Caco-2 (cell line): ENCODE measurements around the gene TGM5. TPM values are rescaled to one million over a fixed set of nuclear protein-coding genes. Genes with fewer than 3 reads are reported as not detected.
"Not testable (repeated sequence)": the region's sequence is repeated elsewhere in the genome, so short reads cannot be mapped to it uniquely, and the experiment has no call there.

Experiments used
- BruUV-seq: library from RNA; stranded (reverse); fragments of 400-500 nt; replicated peaks from 2 replicates; lab custom pipeline; 2021; lab: Mats Ljungman, UMichigan
- CTCF ChIA-PET: fragments of 300-600 bp; sonication (Branson Sonifier 250); formaldehyde crosslinking; loops from one replicate; lab custom pipeline; 2022; ENCODE audit warnings: antibody characterized with exemption; lab: Charles Lee
- POLR2A ChIA-PET: fragments of 300-600 bp; sonication (Branson Sonifier 250); formaldehyde crosslinking; loops from one replicate; lab custom pipeline; 2022; ENCODE audit warnings: antibody characterized with exemption; lab: Charles Lee
- DNase-seq, 2 experiments: peaks; one replicate each; pipeline versions ENCODE4 v3.0.0 to v3.0.0-alpha.2; 2020 to 2022
- H3K27me3 ChIP-seq: replicated peaks from 2 replicates; pipeline ENCODE4 v1.6.0; 2011; ENCODE audit warnings: low read length; ENCODE audit not compliant: control insufficient read depth, insufficient read depth
- H3K36me3 ChIP-seq: 2 replicates; pipeline ENCODE4 v1.5.1; 2011; ENCODE audit warnings: low read length; ENCODE audit not compliant: control insufficient read depth, insufficient read depth
- H3K4me1 ChIP-seq: fragments of 250-450 bp; sonication (Bioruptor Pico); 2 replicates; pipeline ENCODE4 v1.5.1; 2020; ENCODE audit warnings: mild to moderate bottlenecking
- H3K4me3 ChIP-seq: 2 replicates; pipeline ENCODE4 v1.5.1; 2011; ENCODE audit warnings: low read depth, mild to moderate bottlenecking, control low read depth, low read length
- H3K9me3 ChIP-seq: fragments of 250-450 bp; sonication (Bioruptor Pico); 2 replicates; pipeline ENCODE4 v1.5.1; 2020; ENCODE audit warnings: mild to moderate bottlenecking, moderate library complexity
- H3K27ac Mint-ChIP-seq: one replicate; pipeline ENCODE4 v1.8.0; 2022; ENCODE audit warnings: mixed read lengths; ENCODE audit not compliant: unreplicated experiment
- H3K27me3 Mint-ChIP-seq: one replicate; pipeline ENCODE4 v1.8.0; 2022; ENCODE audit warnings: mixed read lengths; ENCODE audit not compliant: insufficient read depth, unreplicated experiment
- H3K36me3 Mint-ChIP-seq: one replicate; pipeline ENCODE4 v1.8.0; 2022; ENCODE audit warnings: mild to moderate bottlenecking, mixed read lengths; ENCODE audit not compliant: insufficient read depth, unreplicated experiment
- H3K4me1 Mint-ChIP-seq: one replicate; pipeline ENCODE4 v1.8.0; 2022; ENCODE audit warnings: low read depth, mixed read lengths; ENCODE audit not compliant: unreplicated experiment
- H3K4me3 Mint-ChIP-seq: one replicate; pipeline ENCODE4 v1.8.0; 2022; ENCODE audit warnings: mild to moderate bottlenecking, moderate library complexity, mixed read lengths; ENCODE audit not compliant: unreplicated experiment
- H3K9me3 Mint-ChIP-seq: one replicate; pipeline ENCODE4 v1.8.0; 2022; ENCODE audit warnings: mixed read lengths; ENCODE audit not compliant: unreplicated experiment
- intact Hi-C: fragments of 100-400 bp; cut with micrococcal nuclease; formaldehyde crosslinking; loops from one replicate; pipeline ENCODE4 v1.10.0; 2022; ENCODE audit not compliant: unreplicated experiment
- total RNA-seq: library from RNA; stranded (reverse); gene quantifications from 2 replicates; pipeline ENCODE4 v1.2.3, GENCODE V29; 2022
- TF ChIP-seq, protein P1 (sequence below), 2 experiments: fragments of 200-600 bp in 1 of 2; IDR thresholded peaks; 1 replicate in 1 of 2; 2 replicates in 1 of 2; pipeline versions ENCODE4 v1.5.1 to v1.8.0; 2011 to 2022; ENCODE audit warnings: antibody characterized with exemption in 1 of 2, control low read depth in 1 of 2, inconsistent platforms in 1 of 2, low read depth in 1 of 2, low read length in 1 of 2, mild to moderate bottlenecking in 1 of 2, moderate library complexity in 1 of 2; ENCODE audit not compliant: insufficient read depth in 1 of 2, severe bottlenecking in 1 of 2, unreplicated experiment in 1 of 2

The TGM5 gene
- total RNA-seq, 1 experiment from 2014 or later: not detected

DNA sequence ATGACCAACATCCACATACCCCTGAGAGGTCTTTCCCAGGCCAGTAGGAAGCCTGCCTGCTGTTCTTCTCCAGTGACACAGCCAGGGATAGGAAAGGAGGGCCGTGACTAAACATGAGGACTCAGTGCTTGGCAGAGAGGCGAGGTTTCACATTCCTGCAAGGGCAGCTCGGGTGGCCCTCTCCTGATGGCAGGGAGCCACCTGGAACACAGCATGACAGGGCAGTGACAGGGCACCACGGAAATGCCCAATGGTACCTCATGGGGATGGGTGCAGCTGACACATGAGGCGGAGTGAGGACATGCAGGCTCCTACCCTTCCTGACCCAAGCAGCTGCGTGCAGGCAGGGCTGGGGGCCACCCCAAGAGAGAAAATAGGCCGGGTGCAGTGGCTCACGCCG is 7.4 kb upstream of the TGM5 start:
- H3K4me3 ChIP-seq: no peak overlapping the region
- POLR2A ChIA-PET: no interaction called here
- no peaks in the 10 kb centered on the region for H3K36me3 ChIP-seq
- no peaks in the 10 kb centered on the region for H3K4me1 ChIP-seq
- TF ChIP-seq, protein P1, sequence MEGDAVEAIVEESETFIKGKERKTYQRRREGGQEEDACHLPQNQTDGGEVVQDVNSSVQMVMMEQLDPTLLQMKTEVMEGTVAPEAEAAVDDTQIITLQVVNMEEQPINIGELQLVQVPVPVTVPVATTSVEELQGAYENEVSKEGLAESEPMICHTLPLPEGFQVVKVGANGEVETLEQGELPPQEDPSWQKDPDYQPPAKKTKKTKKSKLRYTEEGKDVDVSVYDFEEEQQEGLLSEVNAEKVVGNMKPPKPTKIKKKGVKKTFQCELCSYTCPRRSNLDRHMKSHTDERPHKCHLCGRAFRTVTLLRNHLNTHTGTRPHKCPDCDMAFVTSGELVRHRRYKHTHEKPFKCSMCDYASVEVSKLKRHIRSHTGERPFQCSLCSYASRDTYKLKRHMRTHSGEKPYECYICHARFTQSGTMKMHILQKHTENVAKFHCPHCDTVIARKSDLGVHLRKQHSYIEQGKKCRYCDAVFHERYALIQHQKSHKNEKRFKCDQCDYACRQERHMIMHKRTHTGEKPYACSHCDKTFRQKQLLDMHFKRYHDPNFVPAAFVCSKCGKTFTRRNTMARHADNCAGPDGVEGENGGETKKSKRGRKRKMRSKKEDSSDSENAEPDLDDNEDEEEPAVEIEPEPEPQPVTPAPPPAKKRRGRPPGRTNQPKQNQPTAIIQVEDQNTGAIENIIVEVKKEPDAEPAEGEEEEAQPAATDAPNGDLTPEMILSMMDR (IDR thresholded peaks at IDR 0.05; ENCODE audit: insufficient read depth in 1 of 2, low read depth in 1 of 2, low read length in 1 of 2, severe bottlenecking in 1 of 2, unreplicated experiment in 1 of 2): no peak
- no TSS peak for BruUV-seq
- Mint-ChIP-seq H3K27me3 (peaks cover 17% of the 10 kb centered on the region), H3K27ac (no peak overlapping the region), H3K4me3 (no peak overlapping the region), H3K9me3 (no peaks in the 10 kb centered on the region), H3K4me1 (no peaks in the 10 kb centered on the region), H3K36me3 (no peaks in the 10 kb centered on the region)
- CTCF ChIA-PET: no interaction called here
- no peak for DNase-seq
- no peaks in the 10 kb centered on the region for H3K9me3 ChIP-seq
- intact Hi-C loops: no loop called here
- no peaks in the 10 kb centered on the region; the same call in 1 of the 2 replicates for H3K27me3 ChIP-seq

DNA sequence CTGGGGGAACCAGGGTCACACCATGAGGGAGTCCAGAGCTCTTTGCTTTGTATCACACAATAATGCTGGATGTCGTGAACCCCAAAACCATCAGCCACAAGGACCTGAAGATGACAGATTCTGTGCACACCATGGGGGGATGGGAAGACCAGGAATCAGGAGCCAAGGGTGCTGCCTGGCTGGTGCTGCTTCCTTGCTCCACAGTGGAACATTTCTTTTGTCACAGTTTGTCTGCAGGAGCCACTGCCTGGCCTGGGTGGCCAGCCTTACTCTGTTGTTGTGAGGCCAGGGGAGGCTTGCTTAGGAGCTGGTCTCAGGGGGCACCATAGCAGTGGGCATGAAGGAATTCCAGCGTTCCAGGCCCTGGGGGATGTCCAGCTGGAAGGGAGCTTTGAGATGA is 6.5 kb upstream of the TGM5 start:
- intact Hi-C loops: no loop called here
- DNase-seq: no peak
- Histone ChIP-seq H3K4me1 (no peaks in the 10 kb centered on the region), H3K27me3 (no peaks in the 10 kb centered on the region; the same call in 1 of the 2 replicates), H3K9me3 (no peaks in the 10 kb centered on the region), H3K36me3 (no peaks in the 10 kb centered on the region), H3K4me3 (no peak overlapping the region)
- no peaks in the 10 kb centered on the region for H3K9me3 Mint-ChIP-seq
- H3K27me3 Mint-ChIP-seq: peaks cover 24% of the 10 kb centered on the region
- H3K4me3 Mint-ChIP-seq: no peak overlapping the region
- no peak overlapping the region for H3K27ac Mint-ChIP-seq
- ChIA-PET CTCF (no interaction called here), POLR2A (no interaction called here)
- BruUV-seq: no TSS peak
- H3K4me1 Mint-ChIP-seq: no peaks in the 10 kb centered on the region
- H3K36me3 Mint-ChIP-seq: no peaks in the 10 kb centered on the region
- TF ChIP-seq, protein P1 (IDR thresholded peaks at IDR 0.05; ENCODE audit: insufficient read depth in 1 of 2, low read depth in 1 of 2, low read length in 1 of 2, severe bottlenecking in 1 of 2, unreplicated experiment in 1 of 2): no peak

DNA sequence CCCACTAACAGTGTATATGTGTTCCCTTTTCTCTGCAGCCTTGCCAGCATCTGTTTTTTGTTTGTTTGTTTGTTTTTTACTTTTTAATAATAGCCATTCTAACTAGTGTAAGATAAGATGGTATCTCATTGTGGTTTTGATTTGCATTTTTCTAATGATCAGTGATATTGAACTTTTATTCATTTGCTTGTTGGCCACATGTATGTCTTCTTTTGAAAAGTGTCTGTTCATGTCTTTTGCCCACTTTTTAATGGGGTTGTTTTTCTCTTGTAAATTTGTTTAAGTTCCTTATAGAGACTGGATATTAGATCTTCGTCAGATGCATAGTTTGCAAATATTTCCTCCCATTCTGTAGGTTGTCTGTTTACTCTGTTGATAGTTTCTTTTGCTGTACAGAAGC is 5.2 kb upstream of the TGM5 start:
- H3K9me3 ChIP-seq, POLR2A ChIA-PET: not testable (repeated sequence)

More for the DNA sequence above, 5.2 kb upstream of the TGM5 start:
- BruUV-seq, H3K4me3 Mint-ChIP-seq, H3K36me3 ChIP-seq, H3K27ac Mint-ChIP-seq, H3K4me1 ChIP-seq, CTCF ChIA-PET, H3K4me3 ChIP-seq, H3K27me3 ChIP-seq, DNase-seq, H3K9me3 Mint-ChIP-seq, H3K4me1 Mint-ChIP-seq, intact Hi-C loops, H3K36me3 Mint-ChIP-seq: not testable (repeated sequence)
- peaks cover 24% of the 10 kb centered on the region for H3K27me3 Mint-ChIP-seq
